ENCODE data around the gene MIEF1. TPM values are rescaled to one million over a fixed set of nuclear protein-coding genes. Genes with fewer than 3 reads are reported as not detected.

Gene MIEF1
- total RNA-seq, 2 donors from 2014 or later, result 14.4 to 22.1 TPM

- Histone ChIP-seq H3K36me3 (peaks cover 57% of the 10 kb centered on the region), H3K27me3 (no peaks in the 10 kb centered on the region), H3K4me3 (no peak overlapping the region), H3K27ac (peak overlapping the region; percentile 14 to 17), H3K9me3 (no peaks in the 10 kb centered on the region), H3K4me1 (peaks cover 0 to 75% of the 10 kb centered on the region in 2 donors)
- TF ChIP-seq CTCF (IDR thresholded peaks at IDR 0.05), result no peak
- DNase-seq (ENCODE audit: low spot score), result no peak
These were observed 22.9 kb downstream of the MIEF1 start for GRCh38 chr22:39524753-39525657.

GRCh38 chr22:39525658-39525975, 23.5 kb downstream of the MIEF1 start:
- Histone ChIP-seq H3K9me3 (no peaks in the 10 kb centered on the region), H3K27ac (no peak overlapping the region), H3K27me3 (no peaks in the 10 kb centered on the region), H3K4me3 (no peak overlapping the region), H3K36me3 (peaks cover 60% of the 10 kb centered on the region), H3K4me1 (peaks cover 0 to 80% of the 10 kb centered on the region in 2 donors)
- no peak for DNase-seq (ENCODE audit: low spot score)
- no peak for TF ChIP-seq CTCF (IDR thresholded peaks at IDR 0.05)

- no peaks in the 10 kb centered on the region for H3K27me3 ChIP-seq
- peak overlapping the region in 1 of 2 donors; percentile 13 for H3K27ac ChIP-seq
- no peak for DNase-seq (ENCODE audit: low spot score)
- no peak for TF ChIP-seq CTCF (IDR thresholded peaks at IDR 0.05)
- H3K4me1 ChIP-seq, result peaks cover 0 to 87% of the 10 kb centered on the region in 2 donors
- no peak overlapping the region for H3K4me3 ChIP-seq
- H3K36me3 ChIP-seq, result peaks cover 49% of the 10 kb centered on the region
- H3K9me3 ChIP-seq, result no peaks in the 10 kb centered on the region
These were observed 24.7 kb downstream of the MIEF1 start for GRCh38 chr22:39526736-39527171.

GRCh38 chr22:39527481-39527961, 25.4 kb downstream of the MIEF1 start:
- Histone ChIP-seq H3K4me1 (peaks cover 0 to 83% of the 10 kb centered on the region in 2 donors), H3K36me3 (peaks cover 41% of the 10 kb centered on the region), H3K4me3 (no peak overlapping the region), H3K27ac (peak overlapping the region in 1 of 2 donors; percentile 63), H3K9me3 (no peaks in the 10 kb centered on the region), H3K27me3 (no peaks in the 10 kb centered on the region)
- no peak for DNase-seq (ENCODE audit: low spot score)
- TF ChIP-seq CTCF (IDR thresholded peaks at IDR 0.05), result no peak

- no peak for DNase-seq (ENCODE audit: low spot score)
- Histone ChIP-seq H3K4me1 (peaks cover 0 to 76% of the 10 kb centered on the region in 2 donors), H3K27ac (peak overlapping the region; percentile 4 to 63), H3K4me3 (no peak overlapping the region), H3K36me3 (peaks cover 35% of the 10 kb centered on the region), H3K27me3 (no peaks in the 10 kb centered on the region), H3K9me3 (no peaks in the 10 kb centered on the region)
- no peak for TF ChIP-seq CTCF (IDR thresholded peaks at IDR 0.05)
These were observed 26.1 kb downstream of the MIEF1 start for GRCh38 chr22:39528080-39528661.
